ENCODE data around the gene CCDC107.

- TF ChIP-seq, protein P1, sequence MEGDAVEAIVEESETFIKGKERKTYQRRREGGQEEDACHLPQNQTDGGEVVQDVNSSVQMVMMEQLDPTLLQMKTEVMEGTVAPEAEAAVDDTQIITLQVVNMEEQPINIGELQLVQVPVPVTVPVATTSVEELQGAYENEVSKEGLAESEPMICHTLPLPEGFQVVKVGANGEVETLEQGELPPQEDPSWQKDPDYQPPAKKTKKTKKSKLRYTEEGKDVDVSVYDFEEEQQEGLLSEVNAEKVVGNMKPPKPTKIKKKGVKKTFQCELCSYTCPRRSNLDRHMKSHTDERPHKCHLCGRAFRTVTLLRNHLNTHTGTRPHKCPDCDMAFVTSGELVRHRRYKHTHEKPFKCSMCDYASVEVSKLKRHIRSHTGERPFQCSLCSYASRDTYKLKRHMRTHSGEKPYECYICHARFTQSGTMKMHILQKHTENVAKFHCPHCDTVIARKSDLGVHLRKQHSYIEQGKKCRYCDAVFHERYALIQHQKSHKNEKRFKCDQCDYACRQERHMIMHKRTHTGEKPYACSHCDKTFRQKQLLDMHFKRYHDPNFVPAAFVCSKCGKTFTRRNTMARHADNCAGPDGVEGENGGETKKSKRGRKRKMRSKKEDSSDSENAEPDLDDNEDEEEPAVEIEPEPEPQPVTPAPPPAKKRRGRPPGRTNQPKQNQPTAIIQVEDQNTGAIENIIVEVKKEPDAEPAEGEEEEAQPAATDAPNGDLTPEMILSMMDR (IDR thresholded peaks at IDR 0.05) = no peak
- TF ChIP-seq POLR2A (IDR thresholded peaks at IDR 0.05) = no peak
- no peak for TF ChIP-seq POLR2AphosphoS5 (IDR thresholded peaks at IDR 0.05; ENCODE audit: insufficient read depth in 1 of 2, low read depth in 1 of 2)
Observed at GRCh38 chr9:35691334-35691650, 33.2 kb downstream of the CCDC107 start.
